ENCODE results near the gene RHOT2. TPM values are rescaled to one million over a fixed set of nuclear protein-coding genes. Genes with fewer than 3 reads are reported as not detected.

Gene RHOT2
- total and polyA plus RNA-seq, 9 donors = 31.6 to 88.7 (median 66.4) TPM

DNA sequence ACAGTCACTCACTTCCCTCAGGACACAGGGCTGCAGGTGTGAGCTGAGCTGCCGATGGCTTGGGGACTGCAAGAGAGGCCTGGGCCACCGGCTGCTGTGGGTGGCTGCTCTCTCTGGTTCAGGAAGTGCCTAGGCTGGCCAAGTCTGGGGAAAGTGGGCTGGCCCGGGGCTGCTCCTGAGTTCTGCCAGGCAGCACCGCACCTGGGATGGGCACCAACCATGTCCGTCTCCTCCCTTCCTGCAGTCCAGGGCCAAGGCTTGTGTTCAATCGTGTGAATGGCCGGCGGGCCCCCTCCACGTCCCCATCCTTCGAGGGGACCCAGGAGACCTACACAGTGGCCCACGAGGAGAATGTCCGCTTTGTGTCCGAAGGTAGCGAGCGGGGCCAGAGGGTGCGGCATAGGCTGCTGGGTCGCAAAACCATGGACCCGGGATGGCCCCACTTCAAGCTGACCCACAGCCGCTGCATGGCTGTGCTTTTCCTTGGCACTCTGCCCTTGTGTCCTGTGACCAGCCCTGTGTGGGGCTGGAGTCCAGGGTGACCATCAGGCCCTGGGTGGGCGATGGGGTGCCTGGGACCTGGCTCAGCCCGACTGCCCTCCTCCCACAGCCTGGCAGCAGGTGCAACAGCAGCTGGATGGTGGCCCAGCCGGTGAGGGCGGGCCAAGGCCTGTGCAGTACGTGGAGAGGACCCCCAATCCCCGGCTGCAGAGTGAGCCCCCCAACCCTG lies 20.6 kb upstream of the RHOT2 start:
- Histone ChIP-seq H3K4me1 (ENCODE audit: control insufficient read depth, insufficient read depth, low read length) (peaks cover 33% of the 10 kb centered on the region), H3K27ac (ENCODE audit: low read length) (no peak overlapping the region)
- WGBS (ENCODE audit: insufficient coverage) = 88% methylated on average over 20 of the region's 25 CpGs

DNA sequence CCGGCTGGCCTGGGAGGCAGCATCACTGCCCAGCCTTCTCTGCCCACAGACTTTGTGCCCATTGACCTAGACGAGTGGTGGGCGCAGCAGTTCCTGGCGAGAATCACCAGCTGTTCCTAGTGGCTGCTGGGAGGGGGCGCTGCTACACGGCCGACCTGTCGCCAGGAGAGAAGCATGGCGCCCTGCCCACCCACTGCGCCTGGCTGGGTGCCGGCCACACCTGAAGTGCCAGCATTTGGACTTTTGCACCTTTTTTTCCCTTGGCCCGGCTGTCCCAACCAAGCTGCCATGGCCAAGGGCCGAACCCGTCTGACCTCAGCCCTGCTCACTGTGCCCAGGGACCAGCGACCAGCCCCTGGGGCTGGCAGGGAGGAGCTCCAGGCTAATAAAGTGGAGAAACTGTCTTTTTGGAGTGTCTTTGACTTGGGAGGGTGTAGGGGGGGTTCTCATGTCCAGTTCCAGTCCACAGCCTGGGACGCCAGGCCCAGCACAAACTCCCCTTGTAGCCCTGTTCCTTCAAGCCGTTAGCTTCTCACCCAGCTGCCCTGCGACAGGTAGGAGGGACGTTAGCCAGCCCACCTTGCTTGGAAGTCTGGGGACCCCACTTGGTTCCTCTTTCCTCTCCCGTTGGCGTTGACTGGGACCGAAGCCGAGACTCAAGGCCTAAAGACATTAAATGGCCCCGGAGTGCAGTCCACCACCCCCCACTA lies 19.7 kb upstream of the RHOT2 start:
- Histone ChIP-seq H3K27me3 (ENCODE audit: control insufficient read depth, insufficient read depth, low read length) (no peaks in the 10 kb centered on the region), H3K27ac (ENCODE audit: low read length) (peak overlapping the region; percentile 82), H3K9me3 (replicated peaks; ENCODE audit: control insufficient read depth, low read depth, low read length) (no peaks in the 10 kb centered on the region), H3K4me1 (ENCODE audit: control insufficient read depth, insufficient read depth, low read length) (peaks cover 27% of the 10 kb centered on the region), H3K36me3 (ENCODE audit: control insufficient read depth, insufficient read depth, low read length) (peaks cover 22% of the 10 kb centered on the region), H3K4me3 (ENCODE audit: low read length) (peak overlapping the region; percentile 71)
- DNase-seq = no peak
- WGBS (ENCODE audit: insufficient coverage) = 20% methylated on average over 20 of the region's 24 CpGs

More for the DNA sequence above, 20.6 kb upstream of the RHOT2 start:
- H3K27me3 ChIP-seq (ENCODE audit: control insufficient read depth, insufficient read depth, low read length) = peaks cover 9% of the 10 kb centered on the region
- H3K9me3 ChIP-seq (replicated peaks; ENCODE audit: control insufficient read depth, low read depth, low read length) = no peaks in the 10 kb centered on the region
- no peak for DNase-seq
- H3K4me3 ChIP-seq (ENCODE audit: low read length) = no peak overlapping the region
- peaks cover 17% of the 10 kb centered on the region for H3K36me3 ChIP-seq (ENCODE audit: control insufficient read depth, insufficient read depth, low read length)

DNA sequence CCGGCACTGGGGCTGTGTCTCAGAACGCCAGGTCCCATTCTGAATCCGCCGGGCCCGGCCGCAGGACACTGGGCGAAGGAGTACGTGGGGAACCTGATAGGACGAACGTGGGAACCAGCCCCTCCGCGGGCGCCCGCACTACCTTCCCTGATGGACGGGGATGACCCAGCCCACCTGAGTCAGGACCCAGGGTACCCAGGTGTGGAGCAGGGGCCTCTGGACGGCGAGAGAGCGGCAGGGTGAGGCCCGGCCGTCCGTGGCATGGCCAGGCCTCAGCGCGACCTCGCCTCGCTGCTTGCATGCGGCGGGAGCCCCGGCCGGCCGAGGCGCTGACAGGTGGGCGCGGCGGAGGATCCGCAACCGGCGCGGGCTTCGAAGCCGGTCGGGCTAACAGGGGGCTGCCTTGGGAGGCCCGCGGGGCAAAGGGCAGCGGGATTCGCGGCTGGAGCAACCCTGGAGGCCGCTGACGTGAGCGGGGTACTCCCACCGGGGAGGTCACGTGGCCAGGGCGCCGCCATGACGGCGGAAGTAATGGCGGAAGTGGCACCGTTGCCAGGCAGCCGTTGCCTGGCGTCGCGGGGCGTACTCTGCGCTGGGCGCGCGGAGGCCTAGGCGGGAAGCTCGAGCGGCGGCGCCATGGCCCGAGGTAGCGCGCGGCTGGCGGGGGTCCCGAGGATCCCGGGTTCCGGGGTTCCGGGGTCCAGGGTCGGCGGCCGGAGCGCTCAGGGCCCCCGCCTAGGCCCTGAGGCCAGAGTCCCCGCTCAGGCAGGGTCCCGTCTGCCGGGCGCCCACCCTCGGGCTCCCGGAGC lies 18.9 kb upstream of the RHOT2 start, which contains the start of gene WDR90:
Gene WDR90, plus strand, starts transcription at position 585 of the 809 bp plus-strand sequence. Its CDS starts 52 bp downstream, at position 637.
- Histone ChIP-seq H3K9me3 (replicated peaks; ENCODE audit: control insufficient read depth, low read depth, low read length) (no peaks in the 10 kb centered on the region), H3K36me3 (ENCODE audit: control insufficient read depth, insufficient read depth, low read length) (peaks cover 26% of the 10 kb centered on the region), H3K27ac (ENCODE audit: low read length) (peak within 1 kb of the TSS; percentile 82), H3K4me3 (ENCODE audit: low read length) (peak within 1 kb of the TSS; percentile 71), H3K4me1 (ENCODE audit: control insufficient read depth, insufficient read depth, low read length) (peaks cover 27% of the 10 kb centered on the region), H3K27me3 (ENCODE audit: control insufficient read depth, insufficient read depth, low read length) (no peaks in the 10 kb centered on the region)
- under 1% methylated on average over 91 of the region's 91 CpGs for WGBS (ENCODE audit: insufficient coverage)
- peak; percentile 96 for DNase-seq

DNA sequence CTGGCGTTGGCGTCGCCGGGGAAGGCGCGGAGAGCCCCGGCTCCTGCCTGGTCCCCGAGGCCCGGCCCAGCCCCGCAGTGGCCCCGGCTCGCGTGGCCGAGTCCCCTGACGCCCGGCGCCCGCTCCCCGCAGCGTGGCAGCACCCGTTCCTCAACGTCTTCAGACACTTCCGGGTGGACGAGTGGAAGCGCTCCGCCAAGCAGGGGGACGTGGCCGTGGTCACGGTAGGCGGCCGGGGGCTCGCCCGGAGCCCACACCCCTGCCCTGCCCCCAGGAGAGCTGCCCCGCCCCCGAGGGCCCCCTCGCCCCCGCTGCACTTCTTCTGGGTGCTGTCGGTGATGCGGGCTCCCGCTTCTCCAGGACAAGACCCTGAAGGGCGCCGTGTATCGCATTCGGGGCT lies 18.3 kb upstream of the RHOT2 start:
- no peak for DNase-seq
- 4% methylated on average over 43 of the region's 44 CpGs for WGBS (ENCODE audit: insufficient coverage)
- Histone ChIP-seq H3K9me3 (replicated peaks; ENCODE audit: control insufficient read depth, low read depth, low read length) (no peaks in the 10 kb centered on the region), H3K4me3 (ENCODE audit: low read length) (peak overlapping the region; percentile 71), H3K27ac (ENCODE audit: low read length) (no peak overlapping the region), H3K4me1 (ENCODE audit: control insufficient read depth, insufficient read depth, low read length) (peaks cover 27% of the 10 kb centered on the region), H3K27me3 (ENCODE audit: control insufficient read depth, insufficient read depth, low read length) (no peaks in the 10 kb centered on the region), H3K36me3 (ENCODE audit: control insufficient read depth, insufficient read depth, low read length) (peaks cover 26% of the 10 kb centered on the region)

DNA sequence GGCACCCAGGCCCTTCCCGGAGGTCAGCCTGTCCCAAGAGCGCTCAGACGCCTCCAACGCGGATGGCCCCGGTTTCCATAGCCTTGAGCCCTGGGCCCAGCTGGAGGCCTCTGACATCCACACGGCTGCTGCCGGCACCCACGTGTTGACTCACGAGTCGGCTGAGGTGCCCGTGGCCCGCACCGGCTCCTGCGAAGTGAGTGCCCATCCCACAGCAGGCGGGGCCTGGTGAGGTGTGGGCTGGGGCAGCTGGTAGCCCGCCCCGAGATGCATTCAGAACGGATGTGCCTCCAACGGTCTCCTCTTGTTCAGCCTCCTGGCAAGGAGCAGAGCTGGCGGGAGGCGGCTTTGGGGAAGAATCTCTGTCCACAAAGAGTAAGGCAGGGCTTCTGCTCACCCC lies 16.1 kb upstream of the RHOT2 start:
- H3K36me3 ChIP-seq (ENCODE audit: control insufficient read depth, insufficient read depth, low read length) = peaks cover 41% of the 10 kb centered on the region
- no peaks in the 10 kb centered on the region for H3K9me3 ChIP-seq (replicated peaks; ENCODE audit: control insufficient read depth, low read depth, low read length)
- H3K27ac ChIP-seq (ENCODE audit: low read length) = no peak overlapping the region
- no peak for DNase-seq
- peaks cover 27% of the 10 kb centered on the region for H3K4me1 ChIP-seq (ENCODE audit: control insufficient read depth, insufficient read depth, low read length)
- 84% methylated on average over 20 of the region's 22 CpGs for WGBS (ENCODE audit: insufficient coverage)
- H3K27me3 ChIP-seq (ENCODE audit: control insufficient read depth, insufficient read depth, low read length) = no peaks in the 10 kb centered on the region
- no peak overlapping the region for H3K4me3 ChIP-seq (ENCODE audit: low read length)

DNA sequence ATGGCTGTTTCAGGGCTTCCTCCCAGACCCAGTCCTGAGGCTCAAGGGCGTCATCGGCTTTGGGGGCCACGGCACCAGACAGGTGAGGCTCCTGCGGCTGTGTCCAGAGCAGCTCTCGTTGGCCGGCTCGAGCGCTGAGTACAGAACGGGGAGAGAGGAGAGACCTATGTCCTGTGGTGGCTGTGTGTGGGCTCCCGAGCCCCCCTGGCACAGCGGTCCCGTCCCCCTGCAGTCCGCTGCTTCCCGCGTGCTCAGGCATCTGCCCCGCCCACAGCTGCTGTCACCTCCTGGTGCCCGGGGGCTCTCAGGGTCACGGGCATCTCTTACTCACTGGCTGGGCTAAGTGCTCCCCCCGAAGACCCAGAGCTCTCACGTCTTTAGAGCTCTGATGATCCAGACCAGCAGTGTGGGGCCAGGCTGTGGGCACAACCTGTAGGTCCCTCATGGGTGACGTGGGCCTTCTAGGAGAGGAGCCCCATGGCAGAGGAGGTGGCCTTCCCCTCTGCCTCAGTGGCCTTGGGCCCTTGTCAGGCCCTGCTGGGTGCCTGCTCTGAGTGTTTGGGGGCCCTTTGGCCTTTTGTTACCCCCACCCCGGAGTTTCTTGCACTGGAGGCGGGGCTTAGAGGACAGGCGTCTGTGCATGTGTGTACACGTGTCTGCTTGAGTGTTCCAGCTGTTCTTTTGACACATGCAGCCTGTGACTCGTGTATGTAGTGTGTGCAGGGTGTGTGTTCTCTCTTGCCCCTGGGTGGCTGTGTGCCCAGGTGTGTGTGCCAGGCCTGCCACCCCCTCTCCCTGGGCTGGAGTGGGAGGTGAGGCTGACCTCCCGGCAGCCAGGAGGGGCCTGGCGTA lies 15.3 kb upstream of the RHOT2 start:
- peaks cover 47% of the 10 kb centered on the region for H3K36me3 ChIP-seq (ENCODE audit: control insufficient read depth, insufficient read depth, low read length)
- WGBS (ENCODE audit: insufficient coverage) = 89% methylated on average over 23 of the region's 28 CpGs
- peaks cover 20% of the 10 kb centered on the region for H3K4me1 ChIP-seq (ENCODE audit: control insufficient read depth, insufficient read depth, low read length)
- no peak overlapping the region for H3K4me3 ChIP-seq (ENCODE audit: low read length)
- H3K27me3 ChIP-seq (ENCODE audit: control insufficient read depth, insufficient read depth, low read length) = no peaks in the 10 kb centered on the region
- no peaks in the 10 kb centered on the region for H3K9me3 ChIP-seq (replicated peaks; ENCODE audit: control insufficient read depth, low read depth, low read length)
- H3K27ac ChIP-seq (ENCODE audit: low read length) = no peak overlapping the region
- DNase-seq = no peak

DNA sequence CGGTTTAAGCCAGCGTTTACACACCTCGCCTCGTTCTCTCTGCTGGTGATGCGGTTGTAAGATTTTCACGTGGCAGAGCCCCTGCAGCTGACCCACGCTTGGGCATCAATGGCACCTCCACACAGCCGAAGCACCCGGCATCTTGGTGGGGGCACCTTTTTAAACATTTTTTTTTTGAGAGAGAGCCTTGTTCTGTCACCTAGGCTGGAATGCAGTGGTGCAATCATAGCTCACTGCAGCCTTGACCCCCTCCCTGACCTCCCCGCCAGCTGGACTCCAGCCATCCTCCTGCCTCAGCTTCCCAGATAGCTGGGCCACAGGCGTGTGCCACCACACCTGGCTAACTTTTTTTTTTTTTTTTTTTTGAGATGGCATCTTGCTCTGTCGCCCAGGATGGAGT lies 13.9 kb upstream of the RHOT2 start:
- Histone ChIP-seq H3K27ac (ENCODE audit: low read length) (no peak overlapping the region), H3K27me3 (ENCODE audit: control insufficient read depth, insufficient read depth, low read length) (no peaks in the 10 kb centered on the region), H3K36me3 (ENCODE audit: control insufficient read depth, insufficient read depth, low read length) (peaks cover 60% of the 10 kb centered on the region), H3K9me3 (replicated peaks; ENCODE audit: control insufficient read depth, low read depth, low read length) (no peaks in the 10 kb centered on the region), H3K4me3 (ENCODE audit: low read length) (no peak overlapping the region), H3K4me1 (ENCODE audit: control insufficient read depth, insufficient read depth, low read length) (peaks cover 8% of the 10 kb centered on the region)
- WGBS (ENCODE audit: insufficient coverage) = 86% methylated on average over 10 of the region's 12 CpGs
- DNase-seq = no peak

DNA sequence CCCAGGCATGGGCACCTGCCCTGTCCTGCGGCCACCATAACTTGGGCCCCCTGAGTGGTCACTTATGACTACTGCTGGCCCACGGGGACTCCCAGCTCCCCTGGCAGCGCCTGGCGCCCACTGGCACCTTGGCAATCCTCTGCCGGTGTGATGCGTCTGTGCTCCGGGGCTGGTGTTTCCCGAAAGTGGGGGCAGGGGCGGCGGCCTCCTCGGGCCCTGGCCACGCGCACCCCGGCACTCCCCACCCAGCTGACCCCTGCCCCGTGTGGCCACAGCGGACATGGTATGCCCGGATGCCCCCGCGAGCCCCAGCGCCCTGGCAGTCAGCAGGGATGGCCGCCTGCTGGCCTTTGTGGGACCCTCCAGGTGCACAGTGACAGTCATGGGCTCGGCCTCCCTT lies 10.4 kb upstream of the RHOT2 start:
- Histone ChIP-seq H3K27ac (ENCODE audit: low read length) (no peak overlapping the region), H3K27me3 (ENCODE audit: control insufficient read depth, insufficient read depth, low read length) (no peaks in the 10 kb centered on the region), H3K4me3 (ENCODE audit: low read length) (no peak overlapping the region), H3K36me3 (ENCODE audit: control insufficient read depth, insufficient read depth, low read length) (peaks cover 51% of the 10 kb centered on the region), H3K4me1 (ENCODE audit: control insufficient read depth, insufficient read depth, low read length) (peaks cover 16% of the 10 kb centered on the region), H3K9me3 (replicated peaks; ENCODE audit: control insufficient read depth, low read depth, low read length) (no peaks in the 10 kb centered on the region)
- no peak for DNase-seq
- 93% methylated on average over 18 of the region's 22 CpGs for WGBS (ENCODE audit: insufficient coverage)

DNA sequence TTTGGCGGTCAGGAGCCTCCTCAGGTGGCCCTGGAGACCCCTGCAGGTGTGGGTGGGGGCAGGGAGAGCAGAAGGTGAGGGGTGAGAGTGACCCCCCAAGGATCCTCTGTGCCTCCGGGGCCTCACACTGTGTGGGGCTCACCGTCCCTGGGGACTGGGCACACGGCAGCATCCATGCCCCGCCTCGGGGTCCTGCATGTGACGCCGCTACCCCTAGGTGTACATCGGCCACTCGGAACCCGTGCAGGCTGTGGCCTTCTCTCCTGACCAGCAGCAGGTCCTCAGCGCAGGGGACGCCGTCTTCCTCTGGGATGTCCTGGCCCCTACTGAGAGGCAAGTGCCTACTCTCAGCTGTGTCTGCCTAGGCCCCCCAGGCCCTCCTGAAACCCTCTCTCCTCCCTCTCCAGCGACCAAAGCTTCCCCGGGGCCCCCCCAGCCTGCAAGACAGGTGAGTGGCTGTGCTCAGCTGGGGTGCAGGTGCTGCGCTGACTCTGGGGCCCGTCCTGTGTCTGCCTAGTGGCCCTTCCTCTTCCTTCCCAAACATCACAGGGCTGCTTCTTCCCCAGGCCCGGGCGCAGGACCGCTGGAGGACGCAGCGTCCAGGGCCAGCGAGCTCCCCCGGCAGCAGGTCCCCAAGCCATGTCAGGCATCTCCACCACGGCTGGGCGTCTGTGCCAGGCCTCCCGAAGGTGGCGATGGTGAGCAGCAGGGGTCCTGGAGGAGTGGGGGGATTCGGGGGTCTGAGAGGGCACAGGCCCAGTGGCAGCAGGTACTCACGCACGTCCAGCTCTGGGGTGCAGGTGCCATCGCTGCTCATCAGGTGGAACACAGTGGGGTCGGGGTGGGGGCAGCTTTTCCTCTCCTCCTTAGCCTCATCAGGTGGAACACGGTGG lies 9.0 kb upstream of the RHOT2 start:
- DNase-seq = no peak
- no peak overlapping the region for H3K4me3 ChIP-seq (ENCODE audit: low read length)
- H3K36me3 ChIP-seq (ENCODE audit: control insufficient read depth, insufficient read depth, low read length) = peaks cover 43% of the 10 kb centered on the region
- no peak overlapping the region for H3K27ac ChIP-seq (ENCODE audit: low read length)
- H3K9me3 ChIP-seq (replicated peaks; ENCODE audit: control insufficient read depth, low read depth, low read length) = no peaks in the 10 kb centered on the region
- H3K4me1 ChIP-seq (ENCODE audit: control insufficient read depth, insufficient read depth, low read length) = peaks cover 16% of the 10 kb centered on the region
- 86% methylated on average over 33 of the region's 35 CpGs for WGBS (ENCODE audit: insufficient coverage)
- no peaks in the 10 kb centered on the region for H3K27me3 ChIP-seq (ENCODE audit: control insufficient read depth, insufficient read depth, low read length)

Measured in muscle of leg (tissue), 11 donors.